Loucy (cell line): ENCODE data around the gene RIOK3.

Source experiments
- CTCF ChIP-seq: fragments of 200-600 bp; sonication (generic); conservative IDR thresholded peaks from 2 replicates; pipeline ENCODE4 v1.5.1; 2014; ENCODE audit warnings: mild to moderate bottlenecking, antibody characterized with exemption, low read length
- EZH2phosphoT487 ChIP-seq: fragments of 200-600 bp; IDR thresholded peaks from 2 replicates; pipeline ENCODE4 v1.6.1; 2018; ENCODE audit warnings: antibody characterized with exemption, mild to moderate bottlenecking, moderate library complexity, borderline replicate concordance

DNA sequence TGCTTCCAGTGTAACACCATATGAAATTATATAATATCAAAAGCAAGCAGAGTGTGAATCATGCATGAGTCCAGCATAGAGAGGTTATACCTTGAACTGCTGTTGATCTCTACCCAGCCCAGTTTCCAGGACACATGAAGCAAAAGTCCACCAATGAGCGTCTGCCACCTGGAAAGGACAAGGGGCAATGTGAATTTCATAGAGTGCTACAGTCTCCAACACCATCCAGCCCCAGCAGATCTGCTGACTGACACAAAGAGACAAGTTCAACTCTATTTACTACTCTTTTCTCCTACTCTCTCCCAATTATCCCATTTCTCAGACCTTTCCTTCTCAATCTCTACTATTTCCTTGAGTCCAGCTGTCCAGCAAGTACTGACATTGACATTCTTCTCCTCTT lies 31.8 kb upstream of the RIOK3 start:
- TF ChIP-seq CTCF (no peak), EZH2phosphoT487 (no peak)
